HK-2 (cell line): ENCODE results near the gene ZER1.
"Not testable (repeated sequence)": the region's sequence is repeated elsewhere in the genome, so short reads cannot be mapped to it uniquely, and the experiment has no call there.

Experiments used
- DNase-seq: peaks from one replicate; pipeline ENCODE4 v3.0.0-alpha.2; 2018; ENCODE audit not compliant: unreplicated experiment

The ZER1 gene

GRCh38 chr9:128693738-128694137, 78.0 kb downstream of the ZER1 start:
- not testable (repeated sequence) for DNase-seq

- no peak for DNase-seq
These were observed 81.1 kb downstream of the ZER1 start for GRCh38 chr9:128690684-128691034.

- DNase-seq, result peak; percentile 38
These were observed 81.7 kb downstream of the ZER1 start for GRCh38 chr9:128689820-128690683.

- no peak for DNase-seq
These were observed 82.4 kb downstream of the ZER1 start for GRCh38 chr9:128689293-128689774.

GRCh38 chr9:128688501-128689292, 83.0 kb downstream of the ZER1 start, which contains the start of gene SET:
Gene SET (plus strand): TSS chr9:128689222. CDS start chr9:128689583, 361 bp downstream.
- DNase-seq, result peak; percentile 89

GRCh38 chr9:128687453-128687852, 84.3 kb downstream of the ZER1 start:
- no peak for DNase-seq

- DNase-seq, result no peak
These were observed 85.9 kb downstream of the ZER1 start for GRCh38 chr9:128685636-128686489.

GRCh38 chr9:128684325-128685199, 87.2 kb downstream of the ZER1 start:
- peak; percentile 87 for DNase-seq

GRCh38 chr9:128684065-128684324, 87.7 kb downstream of the ZER1 start:
- no peak for DNase-seq

GRCh38 chr9:128683340-128684064, 88.2 kb downstream of the ZER1 start:
- peak; percentile 66 for DNase-seq
